ENCODE data around the gene SHB.
A peak's percentile ranks its signal among the peaks of the same experiment; 100 is the strongest.

SHB gene

GRCh38 chr9:38068701-38069628, at the start of gene SHB:
SHB (minus strand) TSS chr9:38069227; CDS start chr9:38068645, 582 bp downstream.
- peak within 1 kb of the TSS; percentile 94 for H3K4me2 ChIP-seq (ENCODE audit: low read length)
- peak within 1 kb of the TSS; percentile 93 for H2AFZ ChIP-seq
- peaks cover 3% of the 10 kb centered on the region for H3K79me2 ChIP-seq
- TF ChIP-seq CTCF (IDR thresholded peaks at IDR 0.05) = peak; percentile 31
- peak within 1 kb of the TSS; percentile 50 for H3K9ac ChIP-seq
- H3K9me3 ChIP-seq (ENCODE audit: control insufficient read depth, low read length) = no peaks in the 10 kb centered on the region
- peaks cover 2% of the 10 kb centered on the region for H3K4me1 ChIP-seq
- peak within 1 kb of the TSS; percentile 89 for H3K27ac ChIP-seq
- peak within 1 kb of the TSS; percentile 80 for H3K4me3 ChIP-seq (ENCODE audit: low read depth, low read length)
- H3K36me3 ChIP-seq (ENCODE audit: control insufficient read depth, insufficient read depth, low read length) = no peaks in the 10 kb centered on the region
- H3K27me3 ChIP-seq (ENCODE audit: control insufficient read depth, insufficient read depth, low read length) = no peaks in the 10 kb centered on the region

- TF ChIP-seq CTCF (IDR thresholded peaks at IDR 0.05) = no peak
These were observed 48.6 kb upstream of the SHB start for GRCh38 chr9:38117651-38118050.

GRCh38 chr9:38114905-38115304, 45.9 kb upstream of the SHB start:
- H2AFZ ChIP-seq = no peak overlapping the region
- no peak for TF ChIP-seq CTCF (IDR thresholded peaks at IDR 0.05)
- H3K9ac ChIP-seq = no peak overlapping the region
- H3K9me3 ChIP-seq (ENCODE audit: control insufficient read depth, low read length) = no peaks in the 10 kb centered on the region
- H3K27ac ChIP-seq = no peak overlapping the region
- no peaks in the 10 kb centered on the region for H3K27me3 ChIP-seq (ENCODE audit: control insufficient read depth, insufficient read depth, low read length)
- H3K4me3 ChIP-seq (ENCODE audit: low read depth, low read length) = no peak overlapping the region
- no peak overlapping the region for H3K4me2 ChIP-seq (ENCODE audit: low read length)
- H3K79me2 ChIP-seq = no peaks in the 10 kb centered on the region
- no peaks in the 10 kb centered on the region for H3K4me1 ChIP-seq
- H3K36me3 ChIP-seq (ENCODE audit: control insufficient read depth, insufficient read depth, low read length) = no peaks in the 10 kb centered on the region

More at GRCh38 chr9:38117651-38118050, 48.6 kb upstream of the SHB start:
- Histone ChIP-seq H3K4me3 (ENCODE audit: low read depth, low read length) (no peak overlapping the region), H3K4me2 (ENCODE audit: low read length) (no peak overlapping the region), H3K9me3 (ENCODE audit: control insufficient read depth, low read length) (no peaks in the 10 kb centered on the region), H3K36me3 (ENCODE audit: control insufficient read depth, insufficient read depth, low read length) (no peaks in the 10 kb centered on the region), H2AFZ (no peak overlapping the region), H3K27me3 (ENCODE audit: control insufficient read depth, insufficient read depth, low read length) (no peaks in the 10 kb centered on the region), H3K9ac (no peak overlapping the region), H3K4me1 (no peaks in the 10 kb centered on the region), H3K79me2 (no peaks in the 10 kb centered on the region), H3K27ac (no peak overlapping the region)

GRCh38 chr9:38112456-38112855, 43.4 kb upstream of the SHB start:
- no peak overlapping the region for H3K4me2 ChIP-seq (ENCODE audit: low read length)
- no peak overlapping the region for H2AFZ ChIP-seq
- no peaks in the 10 kb centered on the region for H3K27me3 ChIP-seq (ENCODE audit: control insufficient read depth, insufficient read depth, low read length)
- no peak overlapping the region for H3K9ac ChIP-seq
- no peaks in the 10 kb centered on the region for H3K79me2 ChIP-seq
- TF ChIP-seq CTCF (IDR thresholded peaks at IDR 0.05) = no peak
- no peaks in the 10 kb centered on the region for H3K36me3 ChIP-seq (ENCODE audit: control insufficient read depth, insufficient read depth, low read length)
- no peak overlapping the region for H3K4me3 ChIP-seq (ENCODE audit: low read depth, low read length)
- no peaks in the 10 kb centered on the region for H3K9me3 ChIP-seq (ENCODE audit: control insufficient read depth, low read length)
- no peak overlapping the region for H3K27ac ChIP-seq
- no peaks in the 10 kb centered on the region for H3K4me1 ChIP-seq

Data from parathyroid adenoma (tissue), 2 donors.